ENCODE measurements around the gene CSRP3.

DNA sequence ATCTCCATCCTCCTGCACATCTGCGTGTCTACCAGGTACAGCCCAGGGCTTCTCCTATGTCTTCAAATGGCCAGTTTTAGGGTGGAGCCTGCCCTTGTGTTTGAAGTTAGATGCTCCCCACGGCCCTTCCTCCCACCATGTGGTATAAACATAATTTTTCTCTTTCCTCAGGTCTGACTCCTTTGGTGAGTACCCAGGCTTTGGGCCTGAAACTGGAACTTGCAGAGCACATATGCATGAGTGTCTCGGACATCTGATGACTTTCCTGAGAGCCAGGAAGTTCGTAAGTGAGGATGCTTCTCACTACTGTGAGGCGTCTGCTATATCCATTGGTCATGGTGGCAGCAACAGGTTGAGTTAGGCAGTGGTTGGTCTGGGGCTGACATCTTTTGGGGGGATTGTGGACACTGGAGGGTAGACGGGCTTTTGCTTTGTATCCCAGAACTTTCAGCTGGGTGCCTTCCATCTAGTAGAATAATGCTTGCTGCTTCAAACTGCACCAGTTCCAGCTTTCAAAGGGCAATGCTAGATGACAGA is 16.2 kb downstream of the CSRP3 start:
- TF ChIP-seq EZH2 (IDR thresholded peaks at IDR 0.05; ENCODE audit: low read depth, unreplicated experiment) (no peak), POLR2AphosphoS5 (IDR thresholded peaks at IDR 0.05; ENCODE audit: low read depth) (no peak), JUNB (IDR thresholded peaks at IDR 0.05; ENCODE audit: unreplicated experiment) (no peak), NANOG (IDR thresholded peaks at IDR 0.05; ENCODE audit: borderline replicate concordance) (no peak)
- TF ChIP-seq, protein P1, sequence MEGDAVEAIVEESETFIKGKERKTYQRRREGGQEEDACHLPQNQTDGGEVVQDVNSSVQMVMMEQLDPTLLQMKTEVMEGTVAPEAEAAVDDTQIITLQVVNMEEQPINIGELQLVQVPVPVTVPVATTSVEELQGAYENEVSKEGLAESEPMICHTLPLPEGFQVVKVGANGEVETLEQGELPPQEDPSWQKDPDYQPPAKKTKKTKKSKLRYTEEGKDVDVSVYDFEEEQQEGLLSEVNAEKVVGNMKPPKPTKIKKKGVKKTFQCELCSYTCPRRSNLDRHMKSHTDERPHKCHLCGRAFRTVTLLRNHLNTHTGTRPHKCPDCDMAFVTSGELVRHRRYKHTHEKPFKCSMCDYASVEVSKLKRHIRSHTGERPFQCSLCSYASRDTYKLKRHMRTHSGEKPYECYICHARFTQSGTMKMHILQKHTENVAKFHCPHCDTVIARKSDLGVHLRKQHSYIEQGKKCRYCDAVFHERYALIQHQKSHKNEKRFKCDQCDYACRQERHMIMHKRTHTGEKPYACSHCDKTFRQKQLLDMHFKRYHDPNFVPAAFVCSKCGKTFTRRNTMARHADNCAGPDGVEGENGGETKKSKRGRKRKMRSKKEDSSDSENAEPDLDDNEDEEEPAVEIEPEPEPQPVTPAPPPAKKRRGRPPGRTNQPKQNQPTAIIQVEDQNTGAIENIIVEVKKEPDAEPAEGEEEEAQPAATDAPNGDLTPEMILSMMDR (conservative IDR thresholded peaks at IDR 0.05; ENCODE audit: low read depth in 2 of 2) = no peak
- TF ChIP-seq, protein P2, sequence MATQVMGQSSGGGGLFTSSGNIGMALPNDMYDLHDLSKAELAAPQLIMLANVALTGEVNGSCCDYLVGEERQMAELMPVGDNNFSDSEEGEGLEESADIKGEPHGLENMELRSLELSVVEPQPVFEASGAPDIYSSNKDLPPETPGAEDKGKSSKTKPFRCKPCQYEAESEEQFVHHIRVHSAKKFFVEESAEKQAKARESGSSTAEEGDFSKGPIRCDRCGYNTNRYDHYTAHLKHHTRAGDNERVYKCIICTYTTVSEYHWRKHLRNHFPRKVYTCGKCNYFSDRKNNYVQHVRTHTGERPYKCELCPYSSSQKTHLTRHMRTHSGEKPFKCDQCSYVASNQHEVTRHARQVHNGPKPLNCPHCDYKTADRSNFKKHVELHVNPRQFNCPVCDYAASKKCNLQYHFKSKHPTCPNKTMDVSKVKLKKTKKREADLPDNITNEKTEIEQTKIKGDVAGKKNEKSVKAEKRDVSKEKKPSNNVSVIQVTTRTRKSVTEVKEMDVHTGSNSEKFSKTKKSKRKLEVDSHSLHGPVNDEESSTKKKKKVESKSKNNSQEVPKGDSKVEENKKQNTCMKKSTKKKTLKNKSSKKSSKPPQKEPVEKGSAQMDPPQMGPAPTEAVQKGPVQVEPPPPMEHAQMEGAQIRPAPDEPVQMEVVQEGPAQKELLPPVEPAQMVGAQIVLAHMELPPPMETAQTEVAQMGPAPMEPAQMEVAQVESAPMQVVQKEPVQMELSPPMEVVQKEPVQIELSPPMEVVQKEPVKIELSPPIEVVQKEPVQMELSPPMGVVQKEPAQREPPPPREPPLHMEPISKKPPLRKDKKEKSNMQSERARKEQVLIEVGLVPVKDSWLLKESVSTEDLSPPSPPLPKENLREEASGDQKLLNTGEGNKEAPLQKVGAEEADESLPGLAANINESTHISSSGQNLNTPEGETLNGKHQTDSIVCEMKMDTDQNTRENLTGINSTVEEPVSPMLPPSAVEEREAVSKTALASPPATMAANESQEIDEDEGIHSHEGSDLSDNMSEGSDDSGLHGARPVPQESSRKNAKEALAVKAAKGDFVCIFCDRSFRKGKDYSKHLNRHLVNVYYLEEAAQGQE (IDR thresholded peaks at IDR 0.05; ENCODE audit: unreplicated experiment) = no peak
